SK-N-SH (cell line): ENCODE results near the gene THBD. TPM values are rescaled to one million over a fixed set of nuclear protein-coding genes. Genes with fewer than 3 reads are reported as not detected.

ENCODE experiments used
- CTCF ChIA-PET: fragments of 300-600, 350-600 bp; formaldehyde crosslinking; extraction: SDS; loops from one replicate; lab custom pipeline; 2021; lab: Yijun Ruan, JAX
- POLR2A ChIA-PET: fragments of 350-600 bp; sonication (Branson Sonifier 250); formaldehyde crosslinking; extraction: SDS; loops from one replicate; lab custom pipeline; 2020; ENCODE audit warnings: antibody characterized with exemption, inconsistent platforms; lab: Yijun Ruan, JAX
- DNase-seq: peaks from one replicate; pipeline ENCODE4 v3.0.0; 2012
- H2AFZ ChIP-seq: fragments of 200-600 bp; sonication (generic); 2 replicates; pipeline ENCODE4 v1.8.1; 2016; ENCODE audit warnings: antibody characterized with exemption, mild to moderate bottlenecking, low read depth
- H3F3A ChIP-seq: fragments of 200-600 bp; sonication (generic); replicated peaks from 2 replicates; pipeline ENCODE3; 2016; ENCODE audit warnings: antibody characterized with exemption, mild to moderate bottlenecking; ENCODE audit not compliant: insufficient read depth
- H3K27ac ChIP-seq, 2 experiments: fragments of 200-500 bp in 1 of 2; fragments of 200-600 bp in 1 of 2; sonication (Bioruptor generic) in 1 of 2; sonication (generic), shearing (Covaris generic) in 1 of 2; 2 replicates each; pipeline versions ENCODE4 v1.5.1 to v1.6.1; 2014 to 2016; ENCODE audit warnings: low read depth in 2 of 2, inconsistent platforms in 1 of 2, low read length in 1 of 2, mild to moderate bottlenecking in 1 of 2, mixed read lengths in 1 of 2
- H3K27me3 ChIP-seq: fragments of 200-600 bp; sonication (generic), shearing (Covaris generic); 2 replicates; pipeline ENCODE4 v1.6.1; 2016; ENCODE audit warnings: mixed run types; ENCODE audit not compliant: insufficient read depth
- H3K36me3 ChIP-seq, 2 experiments: fragments of 200-500 bp in 1 of 2; fragments of 200-600 bp in 1 of 2; sonication (Bioruptor generic) in 1 of 2; sonication (generic) in 1 of 2; replicated peaks in 1 of 2; 2 replicates each; pipeline versions ENCODE3 to v1.5.1; 2014 to 2016; ENCODE audit warnings: low read length in 1 of 2, mild to moderate bottlenecking in 1 of 2; ENCODE audit not compliant: insufficient read depth in 2 of 2, control insufficient read depth in 1 of 2
- H3K4me1 ChIP-seq, 2 experiments: fragments of 200-500 bp in 1 of 2; fragments of 200-600 bp in 1 of 2; sonication (Bioruptor generic) in 1 of 2; sonication (generic), shearing (Covaris generic) in 1 of 2; 2 replicates each; pipeline versions ENCODE4 v1.5.1 to v1.6.1; 2014 to 2016; ENCODE audit warnings: low read depth in 1 of 2, low read length in 1 of 2, mixed run types in 1 of 2; ENCODE audit not compliant: insufficient read depth in 2 of 2, control insufficient read depth in 1 of 2
- H3K4me2 ChIP-seq: fragments of 200-600 bp; sonication (generic), shearing (Covaris generic); 2 replicates; pipeline ENCODE4 v1.6.1; 2017; ENCODE audit warnings: mixed run types
- H3K4me3 ChIP-seq, 2 experiments: fragments of 200-500 bp in 1 of 2; fragments of 200-600 bp in 1 of 2; sonication (Bioruptor generic) in 1 of 2; sonication (generic), shearing (Covaris generic) in 1 of 2; 2 replicates each; pipeline versions ENCODE4 v1.5.1 to v1.8.1; 2014 to 2016; ENCODE audit warnings: low read depth in 2 of 2, inconsistent platforms in 1 of 2, low read length in 1 of 2, mild to moderate bottlenecking in 1 of 2, mixed read lengths in 1 of 2, moderate library complexity in 1 of 2
- H3K79me2 ChIP-seq: fragments of 200-600 bp; sonication (generic); 2 replicates; pipeline ENCODE4 v1.8.1; 2017; ENCODE audit warnings: mild to moderate bottlenecking; ENCODE audit not compliant: insufficient read depth
- H3K9ac ChIP-seq: fragments of 200-600 bp; sonication (generic); 2 replicates; pipeline ENCODE4 v1.6.1; 2017; ENCODE audit warnings: mixed run types
- H3K9me2 ChIP-seq: fragments of 200-600 bp; sonication (generic); 2 replicates; pipeline ENCODE4 v1.6.1; 2017; ENCODE audit warnings: mixed run types
- H3K9me3 ChIP-seq: fragments of 200-600 bp; sonication (generic); 2 replicates; pipeline ENCODE4 v1.6.1; 2017; ENCODE audit warnings: mixed run types, mild to moderate bottlenecking, moderate library complexity
- H4K20me1 ChIP-seq: fragments of 200-600 bp; sonication (generic); 2 replicates; pipeline ENCODE4 v1.6.1; 2017; ENCODE audit warnings: mild to moderate bottlenecking, mixed run types; ENCODE audit not compliant: insufficient read depth
- CTCF ChIP-seq: fragments of 200-600 bp; sonication (generic); IDR thresholded peaks from 2 replicates; pipeline ENCODE4 v1.6.1; 2017; ENCODE audit warnings: antibody characterized with exemption, mild to moderate bottlenecking, moderate library complexity
- ELF1 ChIP-seq: IDR thresholded peaks from 2 replicates; pipeline ENCODE4 v1.4.0; 2012
- EP300 ChIP-seq, 2 experiments: IDR thresholded peaks; 2 replicates each; pipeline versions ENCODE4 v1.4.0 to v1.6.1; 2012; ENCODE audit warnings: borderline replicate concordance in 1 of 2, low read depth in 1 of 2, low read length in 1 of 2
- EZH2phosphoT487 ChIP-seq: fragments of 200-600 bp; sonication (generic); IDR thresholded peaks from 2 replicates; pipeline ENCODE4 v1.6.1; 2017; ENCODE audit warnings: low read depth, mixed run types, mild to moderate bottlenecking, antibody characterized with exemption, moderate library complexity, borderline replicate concordance
- FOSL2 ChIP-seq: IDR thresholded peaks from 2 replicates; pipeline ENCODE4 v1.4.0; 2012; ENCODE audit warnings: low read depth, mild to moderate bottlenecking, moderate library complexity, borderline replicate concordance
- FOXJ3 ChIP-seq: sonication (generic); formaldehyde crosslinking; IDR thresholded peaks from 2 replicates; pipeline ENCODE4 v1.5.1; 2020; ENCODE audit warnings: mild to moderate bottlenecking, missing genetic modification reagents
- GABPA ChIP-seq: IDR thresholded peaks from 2 replicates; pipeline ENCODE4 v1.4.0; 2012; ENCODE audit warnings: low read depth, mild to moderate bottlenecking
- IRF3 ChIP-seq: fragments of 150-350 bp; IDR thresholded peaks from 2 replicates; pipeline ENCODE4 v1.6.1; 2016; ENCODE audit warnings: mild to moderate bottlenecking, low read depth, low read length
- MAX ChIP-seq: IDR thresholded peaks from 2 replicates; pipeline ENCODE4 v1.4.0; 2012; ENCODE audit warnings: low read depth
- NRF1 ChIP-seq: IDR thresholded peaks from 2 replicates; pipeline ENCODE4 v1.6.1; 2012; ENCODE audit warnings: low read depth, mild to moderate bottlenecking, low read length
- POLR2AphosphoS5 ChIP-seq: IDR thresholded peaks from 2 replicates; pipeline ENCODE4 v1.6.1; 2012; ENCODE audit warnings: low read depth, low read length
- REST ChIP-seq: IDR thresholded peaks from 2 replicates; pipeline ENCODE4 v1.6.1; 2012; ENCODE audit warnings: mild to moderate bottlenecking, low read depth, low read length, moderate library complexity
- RXRA ChIP-seq: IDR thresholded peaks from 2 replicates; pipeline ENCODE4 v1.4.0; 2012; ENCODE audit warnings: low read depth, mild to moderate bottlenecking, borderline replicate concordance
- TAF1 ChIP-seq: IDR thresholded peaks from 2 replicates; pipeline ENCODE4 v1.6.1; 2012; ENCODE audit warnings: low read depth, mild to moderate bottlenecking, low read length, moderate library complexity, borderline replicate concordance
- USF1 ChIP-seq: IDR thresholded peaks from 2 replicates; pipeline ENCODE4 v1.4.0; 2012; ENCODE audit warnings: low read depth, borderline replicate concordance
- ZBTB33 ChIP-seq: IDR thresholded peaks from 2 replicates; pipeline ENCODE4 v1.4.0; 2012; ENCODE audit warnings: low read depth, borderline replicate concordance
- WGBS: methylation state at CpG from one replicate; pipeline ENCODE4 v1.1.6; 2017; ENCODE audit warnings: low lambda C conversion rate; 5-methylcytosine and 5-hydroxymethylcytosine counted together
- polyA plus RNA-seq, 3 experiments: library from polyadenylated mRNA; depleted of rRNA; stranded (reverse); fragments of >200 nt; gene quantifications; 2 replicates each; pipeline ENCODE4 v1.2.3, GENCODE V29; 2012

Gene THBD
- polyA plus RNA-seq, 1 of the 3 experiments (the other 2 are of a cell fraction): 0.33 TPM

- TF ChIP-seq REST: no peak
- TF ChIP-seq ZBTB33: no peak
- TF ChIP-seq MAX: no peak
- TF ChIP-seq POLR2AphosphoS5: no peak
- TF ChIP-seq ELF1: no peak
- TF ChIP-seq GABPA: no peak
- no peak for TF ChIP-seq CTCF
Observed at GRCh38 chr20:23035731-23036130, 13.7 kb downstream of the THBD start (continued).

- 17% methylated on average over 18 of the region's 83 CpGs for WGBS
- Histone ChIP-seq H3K36me3 (no peaks in the 10 kb centered on the region), H3K4me3 (no peak within 1 kb of the TSS), H3K27ac (no peak within 1 kb of the TSS), H3K9me2 (no peaks in the 10 kb centered on the region), H3K9me3 (no peaks in the 10 kb centered on the region), H3K79me2 (no peaks in the 10 kb centered on the region), H3K9ac (no peak within 1 kb of the TSS), H2AFZ (no peak within 1 kb of the TSS), H3K4me2 (no peak within 1 kb of the TSS), H4K20me1 (no peaks in the 10 kb centered on the region), H3K27me3 (peaks cover 72% of the 10 kb centered on the region), H3K4me1 (no peaks in the 10 kb centered on the region), H3F3A (no peaks in the 10 kb centered on the region)
- DNase-seq: no peak
- CTCF ChIA-PET: no interaction called here
- POLR2A ChIA-PET: no interaction called here
- TF ChIP-seq CTCF (no peak), RXRA (no peak), EZH2phosphoT487 (no peak), EP300 (IDR thresholded peaks at IDR 0.05; ENCODE audit: borderline replicate concordance in 1 of 2, low read depth in 1 of 2, low read length in 1 of 2) (no peak), IRF3 (no peak), POLR2AphosphoS5 (no peak), ELF1 (no peak), FOXJ3 (CRISPR knock-in tag) (no peak), USF1 (no peak), NRF1 (no peak), TAF1 (no peak), FOSL2 (no peak)
Observed at GRCh38 chr20:23034721-23035671, 14.5 kb downstream of the THBD start, which contains the start of gene SSTR4. SSTR4 (plus strand) TSS chr20:23035312; CDS start chr20:23035484, 172 bp downstream.
